ENCODE results near the gene TTLL6.

Gene TTLL6

DNA sequence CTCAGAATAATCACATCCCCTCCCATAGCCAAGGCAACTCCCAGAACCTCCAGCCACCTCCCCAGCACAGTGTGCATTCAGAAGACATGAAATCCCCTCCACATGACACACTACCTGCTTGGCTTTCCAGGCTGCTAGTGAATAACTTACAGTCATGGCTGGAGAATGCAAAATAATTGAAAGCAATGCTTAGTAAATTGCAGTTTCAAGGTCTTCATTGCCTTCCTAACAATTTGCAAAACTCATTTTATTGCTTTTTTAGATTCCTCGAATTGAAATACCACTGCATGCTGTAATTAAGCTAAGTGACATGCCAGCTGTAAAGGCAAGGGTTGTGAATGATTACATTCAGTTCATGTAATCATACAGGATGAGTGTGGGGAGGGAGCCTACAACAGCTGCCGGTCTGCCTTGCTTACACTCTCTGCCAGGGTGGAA is 59.5 kb downstream of the TTLL6 start:
- no peak for DNase-seq

DNA sequence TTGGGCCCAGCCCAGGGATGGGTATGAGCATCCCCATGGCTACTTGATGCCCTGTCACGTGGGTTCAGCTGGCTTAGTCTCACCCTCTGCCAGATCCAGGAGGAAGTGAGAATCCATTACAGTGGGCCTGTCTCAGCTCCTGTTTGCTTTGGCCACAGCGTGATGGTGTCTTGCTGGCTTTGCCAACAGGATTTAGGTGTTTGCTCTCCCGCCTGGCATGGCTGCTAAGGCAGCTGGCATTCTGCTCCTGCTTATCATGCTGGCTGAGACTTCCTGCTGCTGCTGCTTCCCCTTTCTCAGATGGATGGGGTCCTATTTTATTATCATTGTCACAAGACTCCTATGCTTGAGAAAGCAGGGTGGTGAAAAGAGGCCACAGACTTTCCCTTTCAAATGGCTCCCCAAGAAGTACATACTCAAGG is 60.2 kb downstream of the TTLL6 start:
- peak; percentile 20 for DNase-seq

GRCh38 chr17:48755356-48755755 is 61.7 kb downstream of the TTLL6 start:
- no peak for DNase-seq

DNA sequence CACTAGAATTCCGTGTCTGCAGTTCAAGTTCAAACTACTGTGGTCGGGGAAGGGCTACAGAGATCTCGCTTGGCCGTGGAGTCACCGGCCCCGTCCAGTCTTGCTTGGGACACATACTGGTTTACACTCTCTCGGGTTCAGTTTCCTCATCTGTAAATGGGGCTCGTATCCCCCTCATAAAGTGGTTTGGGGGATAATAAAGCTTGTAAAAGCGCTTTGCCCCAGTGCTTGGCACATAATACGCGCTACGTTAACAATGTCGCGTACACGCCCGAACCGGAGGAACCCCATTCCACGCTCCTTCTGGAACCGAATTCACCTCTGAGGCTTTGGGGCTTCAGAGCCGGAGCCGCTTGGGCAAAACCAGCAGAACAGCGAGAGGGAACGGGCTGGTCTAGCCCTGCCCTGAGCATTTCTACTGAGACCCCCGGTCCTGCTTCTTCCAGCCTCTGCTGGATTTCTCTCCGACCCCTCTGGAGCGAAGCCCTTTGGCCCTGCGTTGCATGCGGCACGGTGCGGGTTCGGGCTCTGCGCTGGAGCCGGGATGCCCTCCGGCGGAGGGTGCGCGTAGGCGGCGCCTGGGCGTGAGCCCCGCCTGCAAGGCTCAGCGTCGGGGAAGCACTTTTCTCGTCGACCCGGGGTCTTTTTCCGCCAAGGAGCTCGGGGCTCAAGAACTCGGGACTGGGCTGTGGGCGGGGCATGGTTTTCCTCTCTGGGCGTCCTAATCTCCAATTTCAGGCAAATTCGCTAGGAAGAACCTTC is 62.3 kb downstream of the TTLL6 start:
- no peak for DNase-seq

DNA sequence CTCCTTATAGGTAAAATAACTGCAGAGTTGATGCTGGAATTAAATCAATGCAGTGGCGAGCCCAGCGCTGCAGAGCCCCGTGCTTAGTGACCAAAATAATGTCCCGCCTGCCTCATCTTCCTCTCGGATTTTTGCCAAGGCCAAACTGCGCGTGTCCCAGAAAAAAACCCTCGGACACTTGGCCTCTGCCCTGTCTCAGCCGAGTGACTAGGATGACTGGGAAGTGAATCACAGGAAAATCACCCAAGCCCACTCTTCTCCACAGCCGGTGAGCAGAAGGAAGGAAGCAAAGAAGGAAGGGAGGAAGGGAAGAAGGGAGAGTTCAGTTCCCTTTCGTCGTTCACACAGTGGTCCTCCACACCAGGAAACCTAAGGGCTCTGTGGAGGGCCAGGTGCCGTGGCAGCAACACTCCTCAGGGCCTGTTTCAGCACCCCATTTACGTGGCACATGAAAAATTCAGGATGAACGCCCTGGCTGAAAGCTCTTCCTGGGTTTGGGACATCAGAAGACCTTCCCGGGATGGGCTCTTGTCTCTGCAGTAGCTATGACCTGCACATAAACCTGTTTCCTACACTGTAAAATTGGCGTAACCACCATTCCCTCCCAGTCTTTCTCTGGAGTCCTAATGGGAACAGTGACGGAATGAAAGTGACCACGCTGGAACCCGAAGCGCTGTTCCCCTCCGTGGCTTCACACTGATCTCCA is 63.1 kb downstream of the TTLL6 start:
- no peak for DNase-seq

DNA sequence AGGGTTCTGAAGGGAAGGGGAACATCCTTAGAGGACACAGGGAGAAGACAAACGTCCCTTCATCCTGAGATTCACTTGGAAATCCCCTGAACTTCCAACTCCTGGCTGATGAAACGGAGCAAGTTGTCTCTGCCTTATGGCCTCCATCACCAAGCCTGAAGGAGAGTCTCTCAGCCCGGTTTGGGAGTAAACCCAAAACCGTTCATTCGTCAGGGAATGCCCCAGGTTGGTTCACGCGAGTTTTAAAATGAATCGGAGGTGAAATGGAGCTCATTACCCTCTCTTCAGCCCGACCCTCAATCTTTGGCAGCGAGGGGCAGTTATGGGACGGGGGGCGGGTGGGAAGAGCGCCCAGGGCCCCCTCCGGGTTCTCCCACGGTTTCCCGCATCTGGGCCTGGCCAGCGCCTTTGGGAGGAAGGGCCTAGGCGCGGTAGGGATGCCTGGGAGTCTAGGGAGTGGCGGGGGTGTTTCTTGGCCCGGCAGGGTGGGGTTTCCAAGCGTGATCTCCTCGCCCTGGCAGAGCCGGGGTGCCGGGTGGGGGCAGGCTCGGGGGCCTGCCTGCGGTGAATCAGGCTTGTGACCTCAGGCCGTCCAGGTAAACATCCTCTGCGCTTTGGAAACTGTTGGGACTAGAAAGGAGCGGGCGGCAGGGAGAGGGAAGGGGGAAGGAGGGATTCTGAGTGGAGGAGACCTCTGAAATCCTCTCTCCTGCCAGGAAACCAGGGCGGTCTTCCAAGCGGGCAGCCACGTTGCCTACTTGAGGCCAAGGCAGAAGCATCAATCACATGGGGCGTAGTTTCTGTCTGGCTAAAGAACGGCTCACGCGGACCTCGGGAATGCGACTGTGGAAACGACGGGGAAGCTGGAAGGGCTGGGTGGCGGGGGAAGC is 64.4 kb downstream of the TTLL6 start:
- DNase-seq: no peak

GRCh38 chr17:48751733-48752398 is 65.2 kb downstream of the TTLL6 start:
- DNase-seq: no peak

- no peak for DNase-seq
Observed at GRCh38 chr17:48751172-48751571, 65.9 kb downstream of the TTLL6 start.

GRCh38 chr17:48749621-48750553 is 67.1 kb downstream of the TTLL6 start:
- no peak for DNase-seq

DNA sequence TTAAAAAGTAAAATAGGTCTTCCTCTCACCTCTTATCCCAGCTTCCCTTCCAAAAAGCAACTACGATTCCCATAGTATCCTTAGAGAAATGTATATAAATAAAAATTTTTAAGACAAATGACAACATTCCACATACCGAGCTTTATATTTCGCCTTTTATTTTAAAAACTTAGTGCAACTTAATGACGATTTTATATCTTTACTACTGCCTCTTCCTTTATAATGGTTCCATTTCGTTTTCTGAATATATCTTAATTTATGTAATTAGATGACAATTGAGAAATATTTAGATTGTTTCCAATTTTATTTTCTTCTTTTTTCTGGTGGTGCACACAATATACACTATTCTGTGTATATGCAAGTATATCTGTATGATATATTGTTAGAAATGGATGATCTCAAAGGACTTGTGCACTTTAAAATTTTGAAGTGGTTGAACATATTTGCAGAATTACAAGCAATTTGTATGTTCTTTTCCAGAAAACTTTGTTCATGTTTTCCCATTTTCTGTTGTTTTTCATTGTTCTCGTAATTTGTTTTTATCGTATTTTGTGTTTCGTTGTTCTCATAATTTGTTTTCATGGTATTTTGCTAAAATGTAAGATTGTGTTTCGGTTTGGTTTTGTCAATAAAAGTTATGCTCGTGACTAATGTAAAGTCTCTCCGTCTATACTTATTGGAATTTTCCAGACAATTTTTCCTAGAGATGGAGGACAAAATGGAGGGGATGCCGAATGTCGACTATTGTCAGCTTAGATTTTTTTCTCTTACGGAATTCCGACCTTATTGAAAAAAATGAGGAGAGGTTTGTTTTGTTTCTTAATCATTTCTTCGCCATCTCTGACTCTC is 68.1 kb downstream of the TTLL6 start:
- no peak for DNase-seq

- DNase-seq: no peak
Observed at GRCh38 chr17:48747445-48748363, 69.3 kb downstream of the TTLL6 start.

GRCh38 chr17:48746916-48747444 is 70.0 kb downstream of the TTLL6 start:
- no peak for DNase-seq

GRCh38 chr17:48745381-48746275 is 71.4 kb downstream of the TTLL6 start:
- no peak for DNase-seq

- DNase-seq: no peak
Observed at GRCh38 chr17:48740537-48740936, 76.5 kb downstream of the TTLL6 start.

DNA sequence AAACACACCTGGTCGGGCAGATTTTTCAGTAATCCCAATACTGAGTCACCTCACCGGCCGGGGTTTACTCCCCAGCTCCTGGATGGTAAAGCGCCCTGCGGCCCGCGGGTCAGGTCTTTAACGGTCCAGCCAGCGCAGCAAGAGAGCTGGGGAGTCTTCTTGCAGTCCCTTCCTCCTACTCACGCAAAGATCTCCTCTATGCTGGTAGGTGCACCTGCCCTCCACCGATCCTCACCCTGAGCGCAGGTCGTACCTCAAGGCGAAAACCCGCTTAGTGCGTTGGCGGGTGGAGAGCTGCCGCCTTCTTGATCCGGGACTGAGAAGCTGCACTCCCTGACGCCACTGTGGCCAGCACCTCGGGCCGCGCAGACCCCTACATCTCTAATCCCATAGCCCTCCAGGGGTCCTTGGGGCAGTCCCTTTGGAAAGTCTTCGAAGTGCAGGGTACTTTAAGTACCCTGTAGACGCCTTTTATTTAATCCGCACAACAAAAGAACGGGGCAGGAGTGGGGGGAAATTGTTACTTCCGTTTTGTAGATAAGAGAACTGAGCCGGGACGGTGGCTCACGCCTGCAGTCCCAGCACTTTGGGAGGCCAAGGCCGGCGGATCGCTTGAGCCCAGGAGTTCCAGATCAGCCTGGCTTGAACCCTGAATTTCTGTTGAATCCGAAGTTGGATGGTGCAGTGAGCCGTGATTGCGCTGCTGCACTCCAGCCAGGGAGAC is 78.1 kb downstream of the TTLL6 start:
- DNase-seq: no peak

- no peak for DNase-seq
Observed at GRCh38 chr17:48738424-48738802, 78.6 kb downstream of the TTLL6 start.

DNA sequence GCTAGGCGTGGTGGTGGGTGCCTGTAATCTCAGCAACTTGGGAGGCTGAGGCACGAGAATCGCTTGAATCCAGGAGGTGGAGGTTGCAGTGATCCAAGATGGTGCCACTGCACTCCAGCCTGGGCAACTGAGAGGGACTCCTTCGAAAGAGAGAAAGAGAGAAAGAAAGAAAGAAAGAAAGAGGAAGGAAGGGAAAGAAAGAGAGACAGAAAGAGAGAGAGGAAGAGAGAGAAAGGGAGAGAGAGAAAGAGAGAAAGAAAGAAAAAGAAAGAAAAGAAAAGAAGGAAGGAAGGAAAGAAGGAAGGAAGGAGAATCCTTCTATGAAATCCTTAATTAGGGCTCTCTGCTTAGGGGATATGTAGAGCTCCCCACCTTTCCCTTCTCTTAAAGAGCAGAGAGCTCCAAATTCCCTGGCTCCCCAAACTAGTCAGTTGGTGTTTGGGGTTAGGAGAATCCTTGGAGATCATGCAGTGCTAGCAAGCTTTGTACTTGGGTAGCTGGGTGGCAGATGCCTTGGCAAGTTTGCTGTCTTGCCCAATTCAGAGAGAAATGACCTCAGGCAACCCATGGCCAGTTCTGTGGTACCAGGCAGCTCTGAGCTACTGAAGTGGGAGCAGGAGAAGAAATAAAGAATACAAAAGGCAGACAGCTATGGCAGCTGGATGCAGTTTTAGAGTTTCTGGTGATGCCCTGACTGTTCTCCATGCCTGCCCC is 79.5 kb downstream of the TTLL6 start:
- no peak for DNase-seq

Data from DMS53 (cell line).